ENCODE measurements around the gene CNOT2.

DNA sequence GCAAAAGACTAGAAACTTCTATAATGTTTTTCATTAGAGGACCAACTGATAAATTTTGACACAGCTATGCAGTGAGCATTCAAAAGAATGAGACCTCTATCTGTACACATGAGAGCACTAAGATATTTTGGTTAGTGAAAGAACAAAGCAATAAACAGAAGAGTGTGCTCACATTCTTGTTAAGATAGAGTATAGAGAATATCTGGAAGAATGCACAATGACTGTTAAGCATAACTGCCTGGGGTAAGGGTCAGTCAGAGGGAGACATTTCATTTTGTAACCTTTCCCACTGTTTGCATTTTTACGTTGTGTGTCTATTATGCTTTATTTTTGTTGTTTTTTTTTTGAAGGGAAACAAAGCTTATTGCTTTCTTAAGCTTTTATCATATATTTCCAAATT, 143.5 kb downstream of the CNOT2 start:
- TF ChIP-seq, protein P1, sequence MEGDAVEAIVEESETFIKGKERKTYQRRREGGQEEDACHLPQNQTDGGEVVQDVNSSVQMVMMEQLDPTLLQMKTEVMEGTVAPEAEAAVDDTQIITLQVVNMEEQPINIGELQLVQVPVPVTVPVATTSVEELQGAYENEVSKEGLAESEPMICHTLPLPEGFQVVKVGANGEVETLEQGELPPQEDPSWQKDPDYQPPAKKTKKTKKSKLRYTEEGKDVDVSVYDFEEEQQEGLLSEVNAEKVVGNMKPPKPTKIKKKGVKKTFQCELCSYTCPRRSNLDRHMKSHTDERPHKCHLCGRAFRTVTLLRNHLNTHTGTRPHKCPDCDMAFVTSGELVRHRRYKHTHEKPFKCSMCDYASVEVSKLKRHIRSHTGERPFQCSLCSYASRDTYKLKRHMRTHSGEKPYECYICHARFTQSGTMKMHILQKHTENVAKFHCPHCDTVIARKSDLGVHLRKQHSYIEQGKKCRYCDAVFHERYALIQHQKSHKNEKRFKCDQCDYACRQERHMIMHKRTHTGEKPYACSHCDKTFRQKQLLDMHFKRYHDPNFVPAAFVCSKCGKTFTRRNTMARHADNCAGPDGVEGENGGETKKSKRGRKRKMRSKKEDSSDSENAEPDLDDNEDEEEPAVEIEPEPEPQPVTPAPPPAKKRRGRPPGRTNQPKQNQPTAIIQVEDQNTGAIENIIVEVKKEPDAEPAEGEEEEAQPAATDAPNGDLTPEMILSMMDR (IDR thresholded peaks at IDR 0.05), result no peak
- TF ChIP-seq POLR2A (IDR thresholded peaks at IDR 0.05), result no peak
